ENCODE results near the gene LRRC14B.
A peak's percentile ranks its signal among the peaks of the same experiment; 100 is the strongest.
"Not testable (repeated sequence)": the region's sequence is repeated elsewhere in the genome, so short reads cannot be mapped to it uniquely, and the experiment has no call there.

The LRRC14B gene

GRCh38 chr5:208449-209114, 17.3 kb downstream of the LRRC14B start:
- TF ChIP-seq CTCF (conservative IDR thresholded peaks at IDR 0.05; ENCODE audit: low read depth, low read length) = no peak
- DNase-seq (ENCODE audit: low read depth) = no peak

GRCh38 chr5:213803-214395, 22.6 kb downstream of the LRRC14B start:
- H3K4me3 ChIP-seq (ENCODE audit: low read depth, low read length) = no peak overlapping the region
- no peak for DNase-seq (ENCODE audit: low read depth)
- no peak for TF ChIP-seq CTCF (conservative IDR thresholded peaks at IDR 0.05; ENCODE audit: low read depth, low read length)

More at GRCh38 chr5:208449-209114, 17.3 kb downstream of the LRRC14B start:
- H3K4me3 ChIP-seq (ENCODE audit: low read depth, low read length) = no peak overlapping the region

- DNase-seq (ENCODE audit: low read depth); H3K4me3 ChIP-seq (ENCODE audit: low read depth, low read length): not testable (repeated sequence)
Observed at GRCh38 chr5:215256-215655, 24.0 kb downstream of the LRRC14B start.

- DNase-seq (ENCODE audit: low read depth) = not testable (repeated sequence)
Observed at GRCh38 chr5:216076-216475, 24.8 kb downstream of the LRRC14B start.

GRCh38 chr5:217494-218456, 26.5 kb downstream of the LRRC14B start, which contains the start of the genes CCDC127 and SDHA:
Gene CCDC127, minus strand, starts transcription at chr5:218153. Its CDS starts 1,304 bp downstream, at chr5:216849.
Gene SDHA, plus strand, starts transcription at chr5:218320. Its CDS starts 36 bp downstream, at chr5:218356.
- peak; percentile 56 for TF ChIP-seq CTCF (conservative IDR thresholded peaks at IDR 0.05; ENCODE audit: low read depth, low read length)
- H3K4me3 ChIP-seq (ENCODE audit: low read depth, low read length) = peak within 1 kb of the TSS; percentile 90
- peak; percentile 94 for DNase-seq (ENCODE audit: low read depth)

More at GRCh38 chr5:216076-216475, 24.8 kb downstream of the LRRC14B start:
- not testable (repeated sequence) for H3K4me3 ChIP-seq (ENCODE audit: low read depth, low read length)

- peak; percentile 8 for TF ChIP-seq CTCF (conservative IDR thresholded peaks at IDR 0.05; ENCODE audit: low read depth, low read length)
- H3K4me3 ChIP-seq (ENCODE audit: low read depth, low read length) = peak overlapping the region; percentile 90
- DNase-seq (ENCODE audit: low read depth) = peak; percentile 52
Observed at GRCh38 chr5:218457-219291, 27.4 kb downstream of the LRRC14B start.

- TF ChIP-seq CTCF (conservative IDR thresholded peaks at IDR 0.05; ENCODE audit: low read depth, low read length) = no peak
- peak; percentile 42 for DNase-seq (ENCODE audit: low read depth)
- peak overlapping the region; percentile 90 for H3K4me3 ChIP-seq (ENCODE audit: low read depth, low read length)
Observed at GRCh38 chr5:219460-219863, 28.2 kb downstream of the LRRC14B start.
